Mesenchymal stem cell (in vitro differentiated cells and primary cell): ENCODE measurements around the gene NOD2.

Source experiments
- DNase-seq: peaks from one replicate; pipeline ENCODE4 v3.0.0-alpha.2; 2013
- H2AFZ ChIP-seq: one replicate; pipeline ENCODE4 v1.6.1; 2013; ENCODE audit warnings: low read depth, mild to moderate bottlenecking, control low read depth, inconsistent platforms, low read length, moderate library complexity
- H2AK5ac ChIP-seq: 2 replicates; pipeline ENCODE4 v1.6.1; 2013; ENCODE audit warnings: low read length, moderate library complexity, mild to moderate bottlenecking, inconsistent platforms; ENCODE audit not compliant: severe bottlenecking
- H2BK120ac ChIP-seq: one replicate; pipeline ENCODE4 v1.6.1; 2013; ENCODE audit warnings: low read depth, mild to moderate bottlenecking, inconsistent platforms, low read length, moderate library complexity
- H2BK12ac ChIP-seq, 2 experiments: one replicate each; pipeline ENCODE4 v1.6.1; 2013; ENCODE audit warnings: inconsistent platforms in 2 of 2, low read length in 2 of 2, mild to moderate bottlenecking in 2 of 2, moderate library complexity in 2 of 2, control low read depth in 1 of 2
- H2BK15ac ChIP-seq: one replicate; pipeline ENCODE4 v1.6.1; 2013; ENCODE audit warnings: mild to moderate bottlenecking, low read depth, inconsistent platforms; ENCODE audit not compliant: poor library complexity, severe bottlenecking
- H2BK5ac ChIP-seq: 2 replicates; pipeline ENCODE4 v1.6.1; 2013; ENCODE audit warnings: low read depth, mild to moderate bottlenecking, low read length, control low read depth, inconsistent platforms; ENCODE audit not compliant: poor library complexity, severe bottlenecking
- H3K14ac ChIP-seq, 2 experiments: one replicate each; pipeline ENCODE4 v1.6.1; 2013; ENCODE audit warnings: inconsistent platforms in 2 of 2, low read length in 2 of 2, control low read depth in 1 of 2, mild to moderate bottlenecking in 1 of 2, moderate library complexity in 1 of 2
- H3K18ac ChIP-seq, 2 experiments: one replicate each; pipeline ENCODE4 v1.6.1; 2013; ENCODE audit warnings: inconsistent platforms in 2 of 2, low read length in 2 of 2, control low read depth in 1 of 2, low read depth in 1 of 2, mild to moderate bottlenecking in 1 of 2
- H3K23ac ChIP-seq, 2 experiments: one replicate each; pipeline ENCODE4 v1.6.1; 2013; ENCODE audit warnings: inconsistent platforms in 2 of 2, low read length in 2 of 2, mild to moderate bottlenecking in 2 of 2, moderate library complexity in 2 of 2, control low read depth in 1 of 2
- H3K27ac ChIP-seq: 2 replicates; pipeline ENCODE4 v1.5.1; 2013; ENCODE audit warnings: mild to moderate bottlenecking, moderate library complexity, low read length, control low read depth, inconsistent platforms; ENCODE audit not compliant: poor library complexity, severe bottlenecking
- H3K27me3 ChIP-seq, 2 experiments: 2 replicates each; pipeline versions ENCODE4 v1.6.1 to v1.7.0; 2013; ENCODE audit warnings: low read length in 2 of 2, mild to moderate bottlenecking in 2 of 2, moderate library complexity in 2 of 2, control low read depth in 1 of 2, inconsistent platforms in 1 of 2; ENCODE audit not compliant: control insufficient read depth in 1 of 2, insufficient read depth in 1 of 2
- H3K36me3 ChIP-seq, 2 experiments: 2 replicates each; pipeline versions ENCODE4 v1.6.1 to v1.7.0; 2013; ENCODE audit warnings: low read length in 2 of 2, control low read depth in 1 of 2, inconsistent platforms in 1 of 2, low read depth in 1 of 2, mild to moderate bottlenecking in 1 of 2; ENCODE audit not compliant: insufficient read depth in 2 of 2, control insufficient read depth in 1 of 2
- H3K4ac ChIP-seq, 2 experiments: one replicate each; pipeline ENCODE4 v1.6.1; 2013; ENCODE audit warnings: inconsistent platforms in 2 of 2, low read length in 2 of 2, mild to moderate bottlenecking in 2 of 2, moderate library complexity in 2 of 2, control low read depth in 1 of 2, low read depth in 1 of 2
- H3K4me1 ChIP-seq: 2 replicates; pipeline ENCODE4 v1.6.1; 2013; ENCODE audit warnings: low read depth, low read length, control low read depth; ENCODE audit not compliant: control insufficient read depth, insufficient read depth
- H3K4me2 ChIP-seq: 2 replicates; pipeline ENCODE4 v1.6.1; 2013; ENCODE audit warnings: low read length, mild to moderate bottlenecking, inconsistent platforms; ENCODE audit not compliant: poor library complexity, severe bottlenecking
- H3K4me3 ChIP-seq, 2 experiments: 2 replicates each; pipeline versions ENCODE4 v1.5.1 to v1.7.0; 2013; ENCODE audit warnings: low read length in 2 of 2, mild to moderate bottlenecking in 2 of 2, control low read depth in 1 of 2, low read depth in 1 of 2; ENCODE audit not compliant: insufficient read depth in 1 of 2
- H3K79me1 ChIP-seq: replicated peaks from 2 replicates; pipeline ENCODE4 v1.6.1; 2013; ENCODE audit warnings: mild to moderate bottlenecking, control low read depth, low read length, inconsistent platforms; ENCODE audit not compliant: poor library complexity, severe bottlenecking
- H3K9ac ChIP-seq: 2 replicates; pipeline ENCODE4 v1.7.0; 2013; ENCODE audit warnings: mild to moderate bottlenecking, low read length, moderate library complexity
- H3K9me3 ChIP-seq: 2 replicates; pipeline ENCODE4 v1.7.0; 2013; ENCODE audit warnings: mild to moderate bottlenecking, low read length; ENCODE audit not compliant: control insufficient read depth
- H4K8ac ChIP-seq: one replicate; pipeline ENCODE4 v1.6.1; 2013; ENCODE audit warnings: inconsistent platforms, mild to moderate bottlenecking, low read length, moderate library complexity
- H4K91ac ChIP-seq: one replicate; pipeline ENCODE4 v1.6.1; 2013; ENCODE audit warnings: mild to moderate bottlenecking, low read length, inconsistent platforms
- WGBS: methylation state at CpG from one replicate; pipeline ENCODE4 v1.1.7; 2013; ENCODE audit warnings: mixed read lengths; 5-methylcytosine and 5-hydroxymethylcytosine counted together

Gene NOD2

DNA sequence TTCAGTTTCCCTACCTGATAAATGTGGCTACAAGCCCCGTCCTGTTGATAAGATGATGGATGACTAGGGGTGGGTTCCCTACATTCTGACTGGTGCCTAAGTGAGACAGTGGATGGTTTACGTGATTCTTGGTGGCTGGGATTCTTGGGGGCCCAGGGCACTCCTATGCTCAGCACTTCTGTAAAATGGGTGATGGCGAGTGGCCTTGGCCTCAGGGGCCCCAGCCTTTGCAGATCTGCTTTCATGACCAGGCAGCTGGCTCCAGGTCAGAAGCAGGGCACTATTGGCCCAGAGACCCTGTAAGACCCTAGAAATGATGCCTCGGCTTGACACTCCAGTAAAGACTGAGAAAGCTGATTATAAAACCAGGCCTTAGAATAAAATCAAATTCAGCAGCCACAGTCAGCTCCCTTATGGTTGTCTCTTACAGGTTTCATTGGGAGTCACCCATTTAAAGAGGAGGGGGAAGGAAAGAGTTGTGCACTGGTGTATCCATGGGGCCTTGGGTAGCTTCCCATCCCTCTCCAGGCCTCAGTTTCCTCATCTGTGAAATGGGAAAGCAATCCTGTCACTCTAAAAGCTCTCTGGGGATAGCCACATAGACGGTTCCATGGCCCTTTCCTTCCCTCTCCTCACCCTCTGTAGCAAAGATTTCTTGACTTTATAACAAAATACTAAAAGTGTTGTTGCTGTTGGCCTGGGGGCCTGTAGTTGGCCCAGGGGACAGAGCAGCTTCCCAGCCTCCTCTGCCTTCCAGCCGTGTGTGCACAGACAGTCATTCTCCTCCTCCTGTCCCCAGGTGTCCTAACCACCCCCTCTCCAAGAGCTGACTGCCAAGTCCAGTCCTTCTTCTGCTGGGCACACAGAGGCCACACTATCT is 13.5 kb upstream of the NOD2 start:
- no peak for DNase-seq
- H3K23ac ChIP-seq = no peak overlapping the region
- H3K18ac ChIP-seq = no peak overlapping the region
- peaks cover 9 to 24% of the 10 kb centered on the region in 2 experiments for H3K27me3 ChIP-seq
- H4K8ac ChIP-seq = no peak overlapping the region
- H3K14ac ChIP-seq = no peak overlapping the region
- H3K4me2 ChIP-seq = no peak overlapping the region
- no peak overlapping the region for H3K27ac ChIP-seq
- no peak overlapping the region for H3K4me3 ChIP-seq
- WGBS = 88% methylated on average over 5 of the region's 6 CpGs
- no peak overlapping the region for H2BK120ac ChIP-seq
- H3K4ac ChIP-seq = no peak overlapping the region
- H4K91ac ChIP-seq = no peak overlapping the region
- H2BK5ac ChIP-seq = no peak overlapping the region
- no peak overlapping the region for H2BK12ac ChIP-seq
- H3K36me3 ChIP-seq = no peaks in the 10 kb centered on the region
- H2AFZ ChIP-seq = no peak overlapping the region
- H3K4me1 ChIP-seq = no peaks in the 10 kb centered on the region
- H3K9me3 ChIP-seq = no peaks in the 10 kb centered on the region
- no peak overlapping the region for H3K9ac ChIP-seq
- H2AK5ac ChIP-seq = no peak overlapping the region
- H2BK15ac ChIP-seq = no peak overlapping the region
- no peaks in the 10 kb centered on the region for H3K79me1 ChIP-seq

DNA sequence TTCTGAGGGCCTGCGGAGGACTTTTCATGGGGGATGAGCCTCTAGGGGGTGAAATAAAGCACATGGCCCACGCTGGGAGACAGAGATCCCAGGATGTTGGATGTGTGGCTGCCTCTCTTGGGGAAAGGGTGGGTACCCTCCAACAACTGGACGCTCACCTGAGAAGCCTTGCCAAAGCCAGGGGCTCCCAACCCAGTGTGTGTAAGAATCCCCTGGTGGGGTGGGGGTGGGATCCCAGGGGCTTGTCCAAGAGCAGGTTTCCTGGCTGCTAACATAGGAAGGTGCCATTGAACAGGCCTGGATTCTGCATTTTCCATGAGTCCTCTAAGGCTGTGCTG is 12.9 kb upstream of the NOD2 start:
- Histone ChIP-seq H3K18ac (no peak overlapping the region), H3K4me2 (no peak overlapping the region), H3K4ac (no peak overlapping the region), H3K36me3 (no peaks in the 10 kb centered on the region), H2BK120ac (no peak overlapping the region), H3K27ac (no peak overlapping the region), H3K79me1 (no peaks in the 10 kb centered on the region), H3K9me3 (no peaks in the 10 kb centered on the region), H4K8ac (no peak overlapping the region), H3K23ac (no peak overlapping the region), H2AK5ac (no peak overlapping the region), H3K27me3 (peaks cover 9 to 18% of the 10 kb centered on the region in 2 experiments), H3K14ac (no peak overlapping the region), H2AFZ (no peak overlapping the region), H3K9ac (no peak overlapping the region), H2BK5ac (no peak overlapping the region), H2BK15ac (no peak overlapping the region), H2BK12ac (no peak overlapping the region), H3K4me1 (no peaks in the 10 kb centered on the region), H4K91ac (no peak overlapping the region), H3K4me3 (no peak overlapping the region)
- WGBS = 83% methylated on average over 3 of the region's 3 CpGs
- DNase-seq = no peak

DNA sequence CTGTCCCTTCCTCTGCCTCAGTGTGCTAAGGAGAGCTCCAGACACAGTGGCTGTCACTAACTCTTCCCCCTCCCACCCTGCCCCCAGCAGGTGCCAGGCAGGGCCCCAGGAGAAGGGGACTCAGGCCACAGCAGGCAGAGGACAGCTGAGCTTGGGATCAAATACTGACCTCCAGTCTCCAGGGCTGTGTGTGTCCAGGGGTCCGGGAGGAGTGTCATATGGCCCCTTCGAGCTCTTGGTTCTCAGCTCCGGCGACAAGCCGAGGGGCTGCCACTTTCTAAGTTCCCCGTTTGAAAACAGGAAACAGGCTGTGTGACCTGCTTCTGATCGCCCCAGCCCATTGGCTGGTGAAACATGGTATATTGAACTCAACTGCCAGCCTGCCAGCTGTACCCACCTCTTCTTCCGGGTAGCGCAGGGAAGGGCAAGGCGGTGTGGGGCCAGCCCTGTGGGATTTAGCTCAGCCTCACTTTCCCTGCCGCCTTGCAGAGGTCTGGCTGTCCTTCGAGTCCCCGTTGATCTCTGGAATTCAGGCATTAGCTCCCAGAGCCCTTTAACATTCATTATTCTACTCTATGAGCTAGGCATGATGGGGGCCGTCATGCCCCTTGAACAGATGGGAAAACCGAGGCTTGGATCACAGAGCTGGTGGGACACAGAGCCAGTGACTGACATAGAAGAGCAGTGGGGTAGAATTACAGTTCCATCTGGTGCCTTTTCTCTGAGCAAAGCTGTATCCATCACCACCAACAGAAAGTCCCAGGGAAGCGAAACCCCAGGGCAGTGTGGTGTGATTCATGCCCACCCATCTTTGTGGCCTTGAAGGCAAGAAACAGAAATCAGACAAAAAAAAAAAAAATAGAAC is 12.2 kb upstream of the NOD2 start, which contains the start of gene SNX20:
SNX20 (minus strand) TSS at position 292 of the 865 bp plus-strand sequence. CDS start 3,786 bp downstream, outside the sequence.
- no peak within 1 kb of the TSS for H2BK5ac ChIP-seq
- H3K9me3 ChIP-seq = no peaks in the 10 kb centered on the region
- no peak within 1 kb of the TSS for H2BK12ac ChIP-seq
- no peak within 1 kb of the TSS for H3K23ac ChIP-seq
- no peak within 1 kb of the TSS for H2AFZ ChIP-seq
- H3K4me1 ChIP-seq = no peaks in the 10 kb centered on the region
- no peak within 1 kb of the TSS for H3K27ac ChIP-seq
- H3K79me1 ChIP-seq = no peaks in the 10 kb centered on the region
- no peaks in the 10 kb centered on the region for H3K36me3 ChIP-seq
- WGBS = 87% methylated on average over 16 of the region's 16 CpGs
- H3K9ac ChIP-seq = no peak within 1 kb of the TSS
- DNase-seq = no peak
- no peak within 1 kb of the TSS for H4K91ac ChIP-seq
- H3K4me2 ChIP-seq = no peak within 1 kb of the TSS
- no peak within 1 kb of the TSS for H3K4me3 ChIP-seq
- H3K14ac ChIP-seq = peak within 1 kb of the TSS in 1 of 2 experiments; percentile 58
- peaks cover 9 to 10% of the 10 kb centered on the region in 2 experiments for H3K27me3 ChIP-seq
- no peak within 1 kb of the TSS for H2BK120ac ChIP-seq
- H3K4ac ChIP-seq = no peak within 1 kb of the TSS
- H4K8ac ChIP-seq = no peak within 1 kb of the TSS
- H3K18ac ChIP-seq = no peak within 1 kb of the TSS
- H2BK15ac ChIP-seq = no peak within 1 kb of the TSS
- H2AK5ac ChIP-seq = no peak within 1 kb of the TSS
